Peyer's patch (tissue), 4 donors: Measurements from ENCODE around the gene CREG1. TPM values are rescaled to one million over a fixed set of nuclear protein-coding genes. Genes with fewer than 3 reads are reported as not detected.

Experiments
- DNase-seq, 3 donors: peaks; one replicate each; pipeline ENCODE4 v3.0.0-alpha.2; 2017 to 2019
- H3K27ac ChIP-seq, 4 donors: fragments of 200-600 bp; sonication (generic); one replicate each; pipeline ENCODE4 v1.5.1; 2016 to 2019
- H3K27me3 ChIP-seq, 2 donors: fragments of 200-600 bp; sonication (generic); one replicate each; pipeline ENCODE4 v1.5.1; 2019
- H3K36me3 ChIP-seq, 3 donors: fragments of 200-600 bp; sonication (generic); one replicate each; pipeline ENCODE4 v1.5.1; 2016 to 2019
- H3K4me1 ChIP-seq, 4 donors: fragments of 200-600 bp; sonication (generic); one replicate each; pipeline ENCODE4 v1.5.1; 2016 to 2019
- H3K4me3 ChIP-seq, 4 donors: fragments of 200-600 bp; sonication (generic); 1 replicate in 3 of 4; 2 replicates in 1 of 4; pipeline ENCODE4 v1.5.1; 2016 to 2019; ENCODE audit warnings: mild to moderate bottlenecking in 1 of 4
- H3K9me3 ChIP-seq, 4 donors: fragments of 200-600 bp; sonication (generic); one replicate each; pipeline ENCODE4 v1.5.1; 2016 to 2019; ENCODE audit warnings: mild to moderate bottlenecking in 1 of 4
- CTCF ChIP-seq, 6 experiments: fragments of 450-650 bp in 4 of 6; fragments of 200-600 bp in 2 of 6; sonication (generic) in 1 of 6; IDR thresholded peaks; one replicate each; pipeline ENCODE4 v1.5.1; 2017 to 2019; ENCODE audit warnings: antibody characterized with exemption in 6 of 6, mild to moderate bottlenecking in 3 of 6, moderate library complexity in 1 of 6
- POLR2A ChIP-seq, 2 donors: fragments of 450-650 bp; IDR thresholded peaks; one replicate each; pipeline ENCODE4 v1.5.1; 2017; ENCODE audit warnings: antibody characterized with exemption in 2 of 2, mild to moderate bottlenecking in 2 of 2, moderate library complexity in 2 of 2
- total RNA-seq, 4 donors: library from RNA; depleted of rRNA; stranded (reverse); fragments of >200 nt; gene quantifications; one replicate each; pipeline ENCODE4 v1.1.0, GENCODE V29; 2016

CREG1 gene
- total RNA-seq, 4 donors from 2014 or later, result 50.3 to 80.3 (median 67.6) TPM

DNA sequence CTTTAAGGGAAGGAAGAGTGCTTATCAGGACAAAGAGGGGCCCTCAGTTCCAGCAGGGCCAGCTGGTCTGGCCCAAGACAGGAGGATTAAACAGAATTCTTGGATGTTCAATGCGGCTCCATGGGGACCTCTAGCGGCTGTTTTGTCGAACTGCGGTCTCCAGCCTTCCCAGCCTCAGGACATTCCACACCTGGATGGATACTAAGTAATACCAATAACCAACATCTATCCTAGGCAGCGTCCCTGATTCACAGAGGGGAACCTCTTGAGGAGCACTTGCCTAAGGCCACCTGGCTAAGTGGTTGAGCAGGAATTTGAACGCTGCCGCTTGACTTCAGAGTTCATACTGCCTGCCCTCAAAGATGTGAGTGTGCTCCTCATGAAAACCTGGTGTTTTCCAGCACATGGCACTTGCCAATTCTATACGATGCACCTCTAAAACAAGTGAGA, 19.7 kb downstream of the CREG1 start:
- Histone ChIP-seq H3K27ac (no peak overlapping the region), H3K9me3 (no peaks in the 10 kb centered on the region)

DNA sequence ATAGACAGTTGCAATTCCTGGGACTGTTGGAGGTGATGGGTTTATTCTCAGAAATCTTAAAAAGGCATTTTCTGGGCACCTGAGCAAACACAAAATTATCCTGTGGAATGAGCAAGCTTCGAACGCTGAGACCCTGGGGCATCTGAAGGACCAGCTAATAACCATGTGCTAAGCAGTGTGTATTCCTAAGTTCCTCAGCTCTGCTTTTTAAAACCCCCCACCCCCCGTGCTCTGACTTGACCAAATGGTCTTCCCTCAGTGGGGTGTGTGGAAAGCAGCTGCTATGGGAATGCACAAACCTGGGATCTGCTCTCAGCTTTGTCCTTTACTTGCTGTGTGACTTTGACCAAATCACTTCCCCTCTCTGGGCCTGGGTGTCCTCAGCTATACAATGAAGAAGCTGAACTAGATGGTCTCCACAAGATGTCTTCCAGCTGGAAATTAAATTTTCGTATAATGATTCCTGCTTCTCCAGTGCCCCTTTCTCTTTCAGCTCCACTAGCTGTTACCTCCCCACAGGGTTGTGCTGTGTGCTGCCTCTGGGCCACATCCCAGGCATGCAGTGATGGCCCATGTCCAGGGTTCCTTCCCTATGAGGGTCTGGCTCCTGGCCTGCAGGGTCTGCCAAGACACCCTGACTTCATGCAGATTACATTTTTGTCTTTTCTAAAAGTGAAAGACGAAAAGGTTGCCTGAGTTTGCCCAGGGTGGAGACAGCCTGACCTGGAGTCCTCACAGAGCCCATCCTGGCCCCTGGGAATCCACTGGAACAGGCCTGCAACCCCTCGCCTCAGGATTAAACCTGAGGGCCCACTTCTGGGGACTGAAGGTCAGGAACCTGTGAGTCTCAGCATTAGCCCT, 20.4 kb downstream of the CREG1 start:
- peaks cover 0 to 4% (median 0%) of the 10 kb centered on the region in 4 donors for H3K4me1 ChIP-seq
- H3K36me3 ChIP-seq, result no peaks in the 10 kb centered on the region
- TF ChIP-seq POLR2A (IDR thresholded peaks at IDR 0.05) (no peak), CTCF (IDR thresholded peaks at IDR 0.05) (no peak)
- H3K27ac ChIP-seq, result no peak overlapping the region
- no peaks in the 10 kb centered on the region for H3K27me3 ChIP-seq
- DNase-seq, result no peak
- no peak overlapping the region for H3K4me3 ChIP-seq
- no peaks in the 10 kb centered on the region for H3K9me3 ChIP-seq

More for the DNA sequence above, 19.7 kb downstream of the CREG1 start:
- TF ChIP-seq POLR2A (IDR thresholded peaks at IDR 0.05) (no peak), CTCF (IDR thresholded peaks at IDR 0.05) (peak; percentile 56 to 92 (median 84))
- Histone ChIP-seq H3K4me3 (no peak overlapping the region), H3K36me3 (no peaks in the 10 kb centered on the region), H3K4me1 (peaks cover 0 to 4% (median 0%) of the 10 kb centered on the region in 4 donors), H3K27me3 (no peaks in the 10 kb centered on the region)
- peak; percentile 46 to 85 (median 76) for DNase-seq

GRCh38 chr1:167532375-167532774, 21.2 kb downstream of the CREG1 start:
- no peak for DNase-seq
- H3K27ac ChIP-seq, result no peak overlapping the region
- H3K4me3 ChIP-seq, result no peak overlapping the region
- H3K9me3 ChIP-seq, result no peaks in the 10 kb centered on the region
- H3K36me3 ChIP-seq, result no peaks in the 10 kb centered on the region
- no peaks in the 10 kb centered on the region for H3K27me3 ChIP-seq
- TF ChIP-seq CTCF (IDR thresholded peaks at IDR 0.05) (no peak), POLR2A (IDR thresholded peaks at IDR 0.05) (no peak)
- H3K4me1 ChIP-seq, result peaks cover 0 to 4% (median 0%) of the 10 kb centered on the region in 4 donors

DNA sequence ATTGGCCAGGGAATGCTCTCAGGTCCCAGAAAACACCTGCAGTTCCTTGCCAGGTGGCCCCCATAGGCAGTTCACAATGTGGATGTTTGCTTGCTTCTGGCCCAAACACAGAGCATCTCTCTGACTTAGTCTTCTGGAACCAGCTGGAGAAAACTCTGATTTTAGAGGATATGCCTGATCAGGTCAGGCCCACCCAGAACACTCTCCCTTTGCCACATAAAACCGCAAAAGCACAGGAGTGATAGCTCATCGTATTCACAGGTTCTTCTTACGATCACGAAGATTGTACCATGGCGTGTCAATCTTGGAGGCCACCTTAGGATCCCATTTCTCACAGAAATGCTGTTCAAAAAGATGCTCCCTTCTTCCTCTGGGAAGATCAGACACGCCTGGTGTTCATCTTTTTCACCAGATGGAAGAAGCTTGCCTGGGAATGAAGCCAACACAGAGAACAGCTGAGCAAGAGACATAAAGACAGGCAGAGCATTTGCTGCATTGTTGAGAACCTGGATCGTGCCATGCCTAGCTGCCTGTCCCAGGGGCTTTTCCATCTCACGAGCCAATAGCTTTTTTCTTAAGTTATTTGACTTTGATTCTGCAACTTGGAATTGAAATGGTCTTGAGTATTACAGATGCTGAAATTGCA, 23.6 kb downstream of the CREG1 start:
- DNase-seq, result no peak
- H3K27ac ChIP-seq, result no peak overlapping the region
- H3K9me3 ChIP-seq, result no peaks in the 10 kb centered on the region
- no peak for TF ChIP-seq POLR2A (IDR thresholded peaks at IDR 0.05)
- TF ChIP-seq CTCF (IDR thresholded peaks at IDR 0.05), result no peak
- no peak overlapping the region for H3K4me3 ChIP-seq
- H3K4me1 ChIP-seq, result peaks cover 0 to 4% (median 0%) of the 10 kb centered on the region in 4 donors
- no peaks in the 10 kb centered on the region for H3K36me3 ChIP-seq
- no peaks in the 10 kb centered on the region for H3K27me3 ChIP-seq

GRCh38 chr1:167528057-167528728, 25.4 kb downstream of the CREG1 start:
- TF ChIP-seq POLR2A (IDR thresholded peaks at IDR 0.05), result no peak
- no peak for TF ChIP-seq CTCF (IDR thresholded peaks at IDR 0.05)
- Histone ChIP-seq H3K27me3 (no peaks in the 10 kb centered on the region), H3K4me3 (no peak overlapping the region), H3K27ac (no peak overlapping the region), H3K36me3 (no peaks in the 10 kb centered on the region), H3K9me3 (no peaks in the 10 kb centered on the region), H3K4me1 (no peaks in the 10 kb centered on the region)
- DNase-seq, result no peak
